IPS DF 4.7 (cell line): ENCODE results near the gene HOXC10.

Source experiments
- DNase-seq: peaks from one replicate; pipeline ENCODE4 v3.0.0-alpha.2; 2013; ENCODE audit warnings: low spot score; ENCODE audit errors: extremely low read depth

HOXC10 gene

GRCh38 chr12:54003625-54004024 lies 18.7 kb downstream of the HOXC10 start:
- no peak for DNase-seq

- DNase-seq, result no peak
These were observed 19.3 kb downstream of the HOXC10 start for GRCh38 chr12:54004063-54004840.

GRCh38 chr12:54004841-54005530 lies 20.0 kb downstream of the HOXC10 start:
- DNase-seq, result no peak

GRCh38 chr12:54005531-54005852 lies 20.5 kb downstream of the HOXC10 start:
- no peak for DNase-seq

GRCh38 chr12:54005853-54006558 lies 21.1 kb downstream of the HOXC10 start:
- DNase-seq, result no peak

GRCh38 chr12:54006559-54007220 lies 21.7 kb downstream of the HOXC10 start:
- DNase-seq, result no peak

GRCh38 chr12:54007538-54008259 lies 22.8 kb downstream of the HOXC10 start:
- DNase-seq, result no peak

GRCh38 chr12:54008260-54008552 lies 23.3 kb downstream of the HOXC10 start:
- DNase-seq, result no peak

- DNase-seq, result no peak
These were observed 24.5 kb downstream of the HOXC10 start for GRCh38 chr12:54009171-54010052.

GRCh38 chr12:54010053-54010971 lies 25.4 kb downstream of the HOXC10 start:
- DNase-seq, result no peak

GRCh38 chr12:54010972-54011664 lies 26.2 kb downstream of the HOXC10 start:
- DNase-seq, result no peak

GRCh38 chr12:54011665-54012532 lies 27.0 kb downstream of the HOXC10 start:
- no peak for DNase-seq

GRCh38 chr12:54012631-54013409 lies 27.9 kb downstream of the HOXC10 start:
- no peak for DNase-seq

GRCh38 chr12:54014377-54015017 lies 29.6 kb downstream of the HOXC10 start:
- no peak for DNase-seq

GRCh38 chr12:54015018-54015931 lies 30.3 kb downstream of the HOXC10 start:
- DNase-seq, result no peak
